Measurements from ENCODE around the gene TOMM20L. TPM values are rescaled to one million over a fixed set of nuclear protein-coding genes. Genes with fewer than 3 reads are reported as not detected.
A peak's percentile ranks its signal among the peaks of the same experiment; 100 is the strongest.

Gene TOMM20L
- total RNA-seq, 2 experiments from 2014 or later = not detected

- Mint-ChIP-seq H3K4me3 (peak overlapping the region; percentile 86), H3K27me3 (peaks cover 2% of the 10 kb centered on the region), H3K27ac (peak overlapping the region; percentile 91), H3K9me3 (no peaks in the 10 kb centered on the region), H3K36me3 (peaks cover 21% of the 10 kb centered on the region), H3K4me1 (ENCODE audit: low read depth) (peaks cover 45% of the 10 kb centered on the region)
- ChIA-PET POLR2A (interaction anchor here (0.8 to 2.7 kb wide), 5 partner anchors 129 to 1056 kb away, joined by 4 to 37 read pairs (median 8); partner anchors contain the start of genes ACTR10, ARID4A, JKAMP and L3HYPDH), CTCF (interaction anchor here (1.2 to 1.3 kb wide), 2 partner anchors 21 to 32 kb away, joined by 3 to 5 read pairs; no protein-coding TSS in a partner anchor)
- peak; percentile 33 for DNase-seq
- intact Hi-C loops (cut with micrococcal nuclease) = loop anchor here (2.0 to 10.0 kb wide), 2 partner anchors 1033 to 1055 kb away; partner anchors contain the start of gene NAA30
These were observed 32.5 kb downstream of the TOMM20L start for GRCh38 chr14:58428118-58428683.

- ChIA-PET POLR2A (interaction anchor here (1.0 to 1.8 kb wide), 3 partner anchors 132 to 185 kb away, joined by 4 to 8 read pairs (median 5); partner anchors contain the start of genes ARID4A and PSMA3), CTCF (interaction anchor here (1.1 kb wide), 1 partner anchor 26 kb away, joined by 3 read pairs; no protein-coding TSS in a partner anchor)
- peak overlapping the region; percentile 53 for H3K4me3 Mint-ChIP-seq
- H3K4me1 Mint-ChIP-seq (ENCODE audit: low read depth) = peaks cover 35% of the 10 kb centered on the region
- no peak for DNase-seq
- intact Hi-C loops (cut with micrococcal nuclease) = loop anchor here (1.0 kb wide), 4 partner anchors 142 to 758 kb away; partner anchors contain the start of genes DAAM1 and DACT1
- peak overlapping the region; percentile 52 for H3K27ac Mint-ChIP-seq
- H3K36me3 Mint-ChIP-seq = peaks cover 29% of the 10 kb centered on the region
- H3K27me3 Mint-ChIP-seq = peaks cover 2% of the 10 kb centered on the region
- no peaks in the 10 kb centered on the region for H3K9me3 Mint-ChIP-seq
These were observed 34.4 kb downstream of the TOMM20L start for GRCh38 chr14:58430156-58430555.

DNA sequence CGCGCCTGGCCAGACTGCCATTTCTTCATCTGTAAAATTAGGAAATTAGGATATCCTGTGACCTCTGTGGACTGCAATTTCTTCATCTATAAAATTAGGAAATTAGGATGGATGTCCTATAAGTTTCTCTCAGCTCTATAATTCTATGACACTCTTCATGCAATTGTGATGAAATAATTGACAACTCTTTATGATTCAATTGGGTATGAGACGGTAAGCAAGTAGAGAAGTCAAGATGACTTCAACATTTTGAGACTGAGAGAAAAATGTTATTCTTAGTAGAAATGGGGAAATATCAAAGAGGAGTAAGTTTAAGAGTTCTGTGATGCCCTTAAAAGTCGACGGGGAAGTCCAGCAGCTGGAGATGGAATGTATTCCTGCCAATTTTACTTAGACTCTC lies 43.7 kb downstream of the TOMM20L start:
- Mint-ChIP-seq H3K4me3 (no peak overlapping the region), H3K4me1 (ENCODE audit: low read depth) (no peaks in the 10 kb centered on the region), H3K27me3 (no peaks in the 10 kb centered on the region), H3K9me3 (no peaks in the 10 kb centered on the region), H3K36me3 (peaks cover 25% of the 10 kb centered on the region), H3K27ac (no peak overlapping the region)
- CTCF ChIA-PET = no interaction called here
- intact Hi-C loops (cut with micrococcal nuclease) = no loop called here
- POLR2A ChIA-PET = no interaction called here
- no peak for DNase-seq

DNA sequence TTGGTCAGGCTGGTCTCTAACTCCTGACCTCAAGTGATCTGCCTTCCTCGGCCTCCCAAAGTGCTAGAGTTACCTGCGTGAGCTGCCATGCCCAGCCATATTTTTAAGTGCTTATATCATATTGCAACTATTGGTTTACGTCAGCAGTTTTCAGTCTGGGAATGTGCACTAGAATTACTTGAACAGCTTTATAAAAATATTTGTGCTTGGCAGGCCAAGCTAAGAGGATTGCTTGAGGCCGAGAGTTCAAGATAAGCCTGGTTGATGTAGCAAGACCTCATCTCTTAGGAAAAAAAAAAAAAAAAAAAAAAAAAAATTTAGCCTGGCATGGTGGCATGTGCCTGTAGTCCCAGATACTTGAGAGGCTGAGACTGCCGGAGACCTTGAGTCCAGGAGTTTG lies 48.9 kb downstream of the TOMM20L start:
- intact Hi-C loops (cut with micrococcal nuclease) = no loop called here
- no peak overlapping the region for H3K4me3 Mint-ChIP-seq
- H3K4me1 Mint-ChIP-seq (ENCODE audit: low read depth) = no peaks in the 10 kb centered on the region
- ChIA-PET CTCF (no interaction called here), POLR2A (no interaction called here)
- H3K9me3 Mint-ChIP-seq = no peaks in the 10 kb centered on the region
- H3K27me3 Mint-ChIP-seq = no peaks in the 10 kb centered on the region
- H3K36me3 Mint-ChIP-seq = peaks cover 13% of the 10 kb centered on the region
- no peak for DNase-seq
- H3K27ac Mint-ChIP-seq = no peak overlapping the region

GRCh38 chr14:58455593-58456265 lies 60.0 kb downstream of the TOMM20L start:
- H3K36me3 Mint-ChIP-seq = peaks cover 29% of the 10 kb centered on the region
- intact Hi-C loops (cut with micrococcal nuclease) = no loop called here
- H3K4me1 Mint-ChIP-seq (ENCODE audit: low read depth) = peaks cover 3% of the 10 kb centered on the region
- CTCF ChIA-PET = interaction anchor here (1.2 to 1.4 kb wide), 2 partner anchors 25 to 46 kb away, joined by 3 to 6 read pairs; no protein-coding TSS in a partner anchor
- no peak for DNase-seq
- no peak overlapping the region for H3K4me3 Mint-ChIP-seq
- no peak overlapping the region for H3K27ac Mint-ChIP-seq
- POLR2A ChIA-PET = no interaction called here
- no peaks in the 10 kb centered on the region for H3K9me3 Mint-ChIP-seq
- H3K27me3 Mint-ChIP-seq = no peaks in the 10 kb centered on the region

Other genes with a start within 250 kb of the TOMM20L start
- gene ARMH4, start 243.7 kb upstream of the TOMM20L start, total RNA-seq = under 1 TPM in 1 of 2 experiments, not detected in 1; 0.29 TPM
- gene ACTR10, start 195.8 kb upstream of the TOMM20L start, total RNA-seq = 10 to 100 TPM; 45.3 to 47.0 TPM
- gene PSMA3, start 151.1 kb upstream of the TOMM20L start, total RNA-seq = 100 to 1,000 TPM; 349 to 355 TPM
- 10 to 100 TPM; 24.1 to 28.1 TPM for gene ARID4A, start 97.4 kb upstream of the TOMM20L start, total RNA-seq
- gene TIMM9, start 31.6 kb downstream of the TOMM20L start, total RNA-seq = 10 to 100 TPM; 61.4 to 66.7 TPM
- gene KIAA0586, start 31.8 kb downstream of the TOMM20L start, total RNA-seq = 10 to 100 TPM; 30.3 to 34.9 TPM
- gene DACT1, start 242.0 kb downstream of the TOMM20L start, total RNA-seq = 1 to 10 TPM; 4.3 to 4.7 TPM

All from activated CD4-positive, alpha-beta memory T cell treated with anti-CD3 and anti-CD28 coated beads for 36 hours (primary cell).